ENCODE measurements around the gene NUDT7.

NUDT7 gene

DNA sequence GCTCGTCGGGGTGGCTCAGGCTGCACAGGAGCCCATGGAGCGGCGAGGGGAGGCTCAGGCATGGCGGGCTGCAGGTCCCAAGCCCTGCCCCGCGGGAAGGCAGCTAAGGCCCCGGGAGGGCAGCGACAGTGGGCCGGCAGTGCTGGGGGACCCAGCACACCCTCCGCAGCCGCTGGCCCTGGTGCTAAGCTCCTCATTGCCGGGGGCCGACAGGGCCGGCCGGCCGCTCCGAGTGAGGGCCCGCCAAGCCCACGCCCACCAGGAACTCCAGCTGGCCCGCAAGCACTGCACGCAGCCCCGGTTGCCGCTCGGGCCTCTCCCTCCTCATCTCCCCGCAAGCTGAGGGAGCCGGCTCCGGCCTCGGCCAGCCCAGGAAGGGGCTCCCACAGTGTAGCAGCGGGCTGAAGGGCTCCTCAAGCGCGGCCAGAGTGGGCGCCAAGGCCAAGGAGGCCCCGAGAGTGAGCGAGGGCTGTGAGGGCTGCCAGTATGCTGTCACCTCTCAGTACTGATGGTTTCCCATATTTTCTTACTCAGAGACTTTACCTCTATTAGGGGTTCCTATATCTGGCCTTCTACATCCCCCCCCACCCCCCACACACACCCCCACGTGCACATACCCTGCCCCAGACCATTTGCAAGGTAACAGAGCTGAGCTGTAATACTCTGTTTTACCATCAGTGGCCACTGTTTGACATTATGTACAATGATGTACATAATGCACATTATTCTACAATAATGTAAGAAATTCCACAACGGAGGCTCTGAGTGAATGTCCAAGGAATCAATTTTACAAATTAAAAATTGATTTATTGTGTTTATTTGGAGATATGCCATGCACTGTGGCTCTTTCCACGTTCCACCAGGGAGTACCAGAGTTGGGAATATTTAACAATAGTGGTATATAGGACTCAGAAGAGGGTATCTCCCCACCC is 62.4 kb downstream of the NUDT7 start:
- H3K4me3 ChIP-seq (ENCODE audit: low read depth, low read length), result no peak overlapping the region
- TF ChIP-seq CTCF (IDR thresholded peaks at IDR 0.05; ENCODE audit: low read depth, low read length), result peak; percentile 44; the same call in 1 of the 2 replicates

DNA sequence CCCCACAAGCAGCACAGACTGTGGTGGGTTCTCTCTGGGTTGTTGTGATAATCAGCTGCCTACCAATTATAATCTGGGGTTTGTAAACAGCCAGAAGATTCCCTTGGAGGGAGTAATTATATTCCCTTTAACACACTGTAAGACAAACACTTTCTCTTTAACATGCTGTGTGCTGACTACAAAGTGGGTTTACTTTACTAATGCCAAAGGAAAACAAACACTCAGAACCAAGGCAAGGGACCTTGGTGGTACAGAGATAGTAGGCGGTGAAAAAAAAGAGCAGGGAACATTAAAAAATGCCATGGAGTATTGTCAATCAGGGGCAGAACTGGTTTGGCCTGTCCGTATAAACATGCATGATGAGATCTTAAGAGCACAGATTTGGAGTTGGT is 63.1 kb downstream of the NUDT7 start:
- no peak for TF ChIP-seq CTCF (IDR thresholded peaks at IDR 0.05; ENCODE audit: low read depth, low read length)
- no peak overlapping the region for H3K4me3 ChIP-seq (ENCODE audit: low read depth, low read length)

GRCh38 chr16:77786186-77786847 is 64.0 kb downstream of the NUDT7 start:
- TF ChIP-seq CTCF (IDR thresholded peaks at IDR 0.05; ENCODE audit: low read depth, low read length), result no peak
- H3K4me3 ChIP-seq (ENCODE audit: low read depth, low read length), result no peak overlapping the region

GRCh38 chr16:77787452-77787851 is 65.1 kb downstream of the NUDT7 start:
- TF ChIP-seq CTCF (IDR thresholded peaks at IDR 0.05; ENCODE audit: low read depth, low read length), result no peak
- H3K4me3 ChIP-seq (ENCODE audit: low read depth, low read length), result no peak overlapping the region

GRCh38 chr16:77788181-77789084 is 66.1 kb downstream of the NUDT7 start, which contains the start of gene VAT1L:
Gene VAT1L (plus strand): TSS chr16:77788564. CDS start chr16:77788683, 119 bp downstream.
- no peak for TF ChIP-seq CTCF (IDR thresholded peaks at IDR 0.05; ENCODE audit: low read depth, low read length)
- peak within 1 kb of the TSS; percentile 84 for H3K4me3 ChIP-seq (ENCODE audit: low read depth, low read length)

DNA sequence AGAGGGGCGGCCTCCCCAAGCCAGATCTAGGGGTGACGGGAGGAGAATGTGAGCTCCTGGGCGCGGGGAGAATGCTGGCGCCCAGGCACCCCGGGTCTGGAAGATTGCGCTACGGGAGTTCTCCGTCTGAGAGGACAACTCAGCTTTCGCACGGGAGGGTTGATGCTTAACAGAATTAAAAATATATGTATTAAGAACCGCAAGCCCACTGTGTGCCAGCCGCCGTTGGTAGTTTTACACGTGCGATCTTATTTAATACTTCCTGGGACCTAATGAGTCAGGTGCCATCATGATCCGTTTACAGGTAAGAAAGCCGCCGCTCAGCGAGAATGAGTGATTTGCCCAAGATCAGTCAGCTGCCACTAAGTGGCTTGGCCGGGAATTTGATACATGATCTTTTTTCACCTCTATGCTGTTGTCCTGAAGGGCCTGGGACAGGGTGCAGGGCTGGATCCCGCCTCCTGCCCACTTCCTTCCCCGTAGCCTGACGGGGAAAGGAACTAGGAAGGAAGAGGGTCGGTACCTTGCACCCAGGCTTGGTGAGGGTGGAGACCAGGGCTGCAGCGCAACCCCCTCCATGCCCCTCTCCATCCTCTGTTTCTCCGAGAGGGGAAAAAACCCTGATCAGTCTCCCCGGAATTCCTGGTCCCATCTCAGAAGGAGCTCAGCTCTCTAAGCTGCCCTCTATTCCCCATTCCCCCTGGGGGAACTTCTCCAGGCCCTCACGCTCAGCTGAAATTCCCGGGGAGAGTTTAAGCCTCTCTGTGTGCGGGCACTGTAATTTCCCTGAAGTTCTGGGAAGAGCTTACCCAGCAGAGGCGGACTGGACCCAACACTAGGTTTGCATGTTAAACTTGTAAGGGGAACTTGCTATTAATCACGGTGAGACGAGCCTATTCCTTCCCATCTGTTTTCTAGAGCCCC is 67.0 kb downstream of the NUDT7 start:
- no peak for TF ChIP-seq CTCF (IDR thresholded peaks at IDR 0.05; ENCODE audit: low read depth, low read length)
- peak overlapping the region; percentile 84 for H3K4me3 ChIP-seq (ENCODE audit: low read depth, low read length)
